NCI-H524 treated with DMSO at 0.1 percent for 48 hours (cell line): Measurements from ENCODE around the gene PARL.
A peak's percentile ranks its signal among the peaks of the same experiment; 100 is the strongest.

Source experiments
- DNase-seq: peaks from one replicate; lab custom pipeline; 2025; lab: John Stamatoyannopoulos, UW

Gene PARL

GRCh38 chr3:183818041-183818620 is 66.5 kb downstream of the PARL start:
- no peak for DNase-seq

GRCh38 chr3:183817639-183818038 is 67.0 kb downstream of the PARL start:
- DNase-seq = peak; percentile 93

GRCh38 chr3:183816681-183817510 is 67.8 kb downstream of the PARL start:
- DNase-seq = peak; percentile 96

GRCh38 chr3:183815951-183816475 is 68.7 kb downstream of the PARL start:
- no peak for DNase-seq

GRCh38 chr3:183815563-183815940 is 69.1 kb downstream of the PARL start:
- DNase-seq = no peak

GRCh38 chr3:183814240-183814639 is 70.4 kb downstream of the PARL start:
- DNase-seq = no peak

GRCh38 chr3:183812761-183813445 is 71.8 kb downstream of the PARL start:
- peak; percentile 83 for DNase-seq

- DNase-seq = no peak
Measured at GRCh38 chr3:183811638-183812037, 73.0 kb downstream of the PARL start.

- no peak for DNase-seq
Measured at GRCh38 chr3:183810643-183811594, 73.8 kb downstream of the PARL start.

- no peak for DNase-seq
Measured at GRCh38 chr3:183809270-183809669, 75.4 kb downstream of the PARL start.

GRCh38 chr3:183808355-183808754 is 76.3 kb downstream of the PARL start:
- DNase-seq = no peak

- DNase-seq = no peak
Measured at GRCh38 chr3:183807881-183808280, 76.8 kb downstream of the PARL start.

- DNase-seq = peak; percentile 88
Measured at GRCh38 chr3:183807209-183807728, 77.4 kb downstream of the PARL start.

- DNase-seq = no peak
Measured at GRCh38 chr3:183802989-183803388, 81.7 kb downstream of the PARL start.

GRCh38 chr3:183801601-183802000 is 83.1 kb downstream of the PARL start:
- DNase-seq = no peak

- no peak for DNase-seq
Measured at GRCh38 chr3:183800243-183800863, 84.3 kb downstream of the PARL start.

- DNase-seq = no peak
Measured at GRCh38 chr3:183799461-183799860, 85.2 kb downstream of the PARL start.

GRCh38 chr3:183797996-183798395 is 86.7 kb downstream of the PARL start:
- DNase-seq = no peak

GRCh38 chr3:183796372-183796771 is 88.3 kb downstream of the PARL start:
- DNase-seq = no peak

- DNase-seq = no peak
Measured at GRCh38 chr3:183794452-183794851, 90.2 kb downstream of the PARL start.

- no peak for DNase-seq
Measured at GRCh38 chr3:183792976-183793375, 91.7 kb downstream of the PARL start.
